HL-60/S4 treated with phorbol 12-myristate 13-acetate at 8.2 ng/mL for 4 days and 3 days (cell line): Measurements from ENCODE around the gene NDUFAF8.

ENCODE experiments used
- in situ Hi-C: fragments of 300-500 bp; cut with MboI; formaldehyde crosslinking; loops from 2 replicates; pipeline ENCODE4 v1.15.0; 2022; ENCODE audit warnings: low sequenced_read_pairs

NDUFAF8 gene

GRCh38 chr17:81237591-81238489 is 1.3 kb upstream of the NDUFAF8 start:
- in situ Hi-C loops, result loop anchor here (25.0 kb wide), 1 partner anchor 101 kb away; no protein-coding TSS in a partner anchor

- in situ Hi-C loops, result loop anchor here (25.0 kb wide), 1 partner anchor 101 kb away; no protein-coding TSS in a partner anchor
Measured at GRCh38 chr17:81238490-81238814, 666 bp upstream of the NDUFAF8 start.

DNA sequence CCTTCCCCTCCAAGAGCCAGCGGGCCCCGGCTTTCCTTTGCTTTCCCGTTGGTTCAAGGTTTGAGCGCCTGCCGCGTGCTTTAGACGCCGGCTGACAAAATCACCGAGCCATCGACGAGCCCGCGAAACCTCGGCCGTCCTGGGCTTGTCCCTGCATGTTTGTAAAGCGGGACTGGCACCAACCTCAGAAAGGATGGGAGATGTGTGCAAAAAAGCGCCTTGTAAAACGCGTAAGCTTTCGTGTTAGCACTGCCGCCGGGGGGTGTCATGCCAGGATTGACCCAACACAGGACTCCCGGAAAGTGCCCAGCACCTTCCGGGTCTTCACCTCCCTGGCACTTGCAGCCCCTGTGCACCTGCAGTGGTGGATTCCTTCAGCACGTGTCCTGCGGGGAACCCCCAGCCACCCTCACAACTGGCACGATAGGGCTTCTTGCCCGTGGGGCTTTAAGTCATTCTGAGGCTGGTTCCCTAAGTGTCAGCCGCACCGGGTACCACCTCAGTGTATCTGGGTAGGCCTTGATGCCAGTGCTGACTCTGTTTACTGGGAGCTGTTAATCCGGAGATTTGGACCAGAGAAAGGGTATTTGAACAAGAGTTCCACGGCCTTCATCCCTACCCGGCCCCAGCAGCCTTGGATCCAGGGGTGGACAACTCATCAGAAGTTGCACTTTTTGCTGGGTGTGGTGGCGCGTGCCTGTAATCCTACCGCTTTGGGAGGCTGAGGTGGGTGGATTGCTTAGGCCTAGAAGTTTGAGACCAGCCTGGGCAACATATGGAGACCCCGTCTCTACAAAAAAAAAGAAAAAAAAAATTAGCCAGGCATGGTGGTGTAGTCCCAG is 817 bp downstream of the NDUFAF8 start:
- in situ Hi-C loops, result loop anchor here (25.0 kb wide), 1 partner anchor 103 kb away; no protein-coding TSS in a partner anchor

GRCh38 chr17:81240761-81241160 is 1.6 kb downstream of the NDUFAF8 start:
- in situ Hi-C loops, result loop anchor here (25.0 kb wide), 1 partner anchor 103 kb away; no protein-coding TSS in a partner anchor

DNA sequence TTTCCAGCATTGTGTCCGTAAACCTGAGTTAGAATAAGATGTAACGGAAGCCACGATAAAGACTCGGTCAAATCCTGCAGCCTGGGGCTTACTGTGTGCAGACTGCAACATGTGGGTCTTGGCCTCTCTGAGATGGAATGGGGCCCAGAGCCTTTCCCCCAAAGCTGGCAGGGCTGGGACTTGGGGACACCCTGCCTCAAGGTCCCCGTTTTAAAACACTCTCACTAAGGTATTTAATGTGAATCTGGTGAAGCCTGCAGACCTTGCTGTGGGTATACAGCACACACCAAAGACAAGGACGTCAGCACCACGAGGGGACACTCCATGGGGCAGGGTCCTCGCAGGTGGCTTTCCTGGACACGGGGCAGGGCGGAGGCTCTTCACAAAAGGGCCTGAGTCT is 2.1 kb downstream of the NDUFAF8 start:
- in situ Hi-C loops, result loop anchor here (25.0 kb wide), 1 partner anchor 104 kb away; no protein-coding TSS in a partner anchor

DNA sequence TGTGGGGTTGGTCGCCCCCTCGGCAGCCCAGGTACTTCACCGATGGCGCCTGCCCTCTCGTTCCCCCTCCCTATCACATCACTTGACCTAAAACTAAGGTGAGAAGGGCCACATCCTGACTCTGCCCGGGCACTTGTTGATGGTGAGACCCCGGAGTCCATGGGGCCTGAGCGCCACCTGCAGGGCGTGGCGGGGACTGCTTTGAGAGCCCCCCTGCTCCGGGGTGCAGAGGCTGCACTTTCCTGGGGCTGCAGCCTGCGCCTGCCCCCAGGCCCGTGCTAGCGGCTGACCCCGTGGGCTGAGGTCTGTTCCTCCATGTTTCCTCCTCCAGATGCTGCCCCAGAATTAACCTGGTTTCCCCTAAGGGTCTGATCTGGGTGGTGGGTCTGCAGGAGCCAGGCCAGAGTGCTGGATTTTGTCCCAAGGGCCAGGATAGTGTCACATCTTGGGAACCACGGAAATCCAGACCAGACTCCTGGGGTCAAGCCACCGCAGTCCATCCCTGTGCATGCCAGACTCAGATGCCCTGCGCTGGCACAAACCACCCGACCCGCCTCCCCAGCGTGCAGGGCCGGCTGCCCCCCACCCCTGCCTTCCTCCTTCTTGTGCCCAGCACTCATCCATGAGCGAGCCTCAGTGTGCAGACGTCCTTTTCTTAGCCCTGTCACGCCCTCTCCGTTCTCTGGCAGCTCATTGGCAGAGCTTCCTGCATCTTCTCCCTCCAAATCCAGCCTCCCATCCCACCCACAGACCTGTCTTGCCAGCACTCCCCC is 2.7 kb downstream of the NDUFAF8 start:
- in situ Hi-C loops, result loop anchor here (25.0 kb wide), 1 partner anchor 105 kb away; no protein-coding TSS in a partner anchor

DNA sequence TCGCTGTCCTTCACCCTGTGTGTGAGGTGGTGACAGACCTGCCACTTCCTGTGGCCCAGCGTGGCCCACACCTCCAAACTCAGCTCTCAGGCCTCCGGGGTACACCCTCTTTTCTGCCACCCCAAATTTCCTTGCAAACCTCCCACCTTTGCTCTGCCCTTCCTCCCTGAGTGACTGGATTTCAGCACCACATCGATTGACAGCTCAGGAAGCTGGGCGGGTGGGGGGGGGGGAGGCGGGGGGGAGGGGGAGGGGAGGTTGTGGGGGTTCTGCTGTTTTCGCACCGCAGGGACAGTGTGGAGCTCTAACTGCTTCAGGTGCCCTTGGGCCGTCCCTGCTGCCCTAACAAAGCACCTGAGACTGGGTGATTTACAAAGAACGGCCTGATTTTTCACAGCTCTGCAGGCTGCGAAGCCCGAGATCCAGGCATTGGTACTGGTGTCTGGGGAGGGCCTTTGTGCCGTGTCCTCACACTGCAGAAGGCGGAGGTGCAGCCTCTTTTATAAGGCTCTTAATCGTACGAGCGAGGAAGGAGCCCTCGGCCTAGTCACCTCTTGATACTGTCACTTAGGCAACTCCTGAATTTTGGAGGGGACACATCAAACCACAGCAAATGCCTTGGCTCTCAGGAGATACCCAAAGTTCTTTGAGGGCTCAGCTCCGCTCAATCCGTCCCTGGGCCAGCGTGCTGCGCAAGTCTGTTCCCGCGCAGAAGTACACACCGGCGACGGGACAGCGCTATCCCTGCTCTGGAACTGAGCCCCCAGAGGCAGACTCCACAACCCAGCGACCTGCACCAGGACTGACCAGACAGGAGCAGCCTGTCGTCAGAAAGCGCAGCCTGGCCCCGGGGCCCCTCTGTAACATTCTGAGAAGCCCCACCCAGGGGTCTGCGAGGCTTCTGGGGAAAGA is 3.6 kb downstream of the NDUFAF8 start:
- in situ Hi-C loops, result loop anchor here (25.0 kb wide), 1 partner anchor 105 kb away; no protein-coding TSS in a partner anchor

DNA sequence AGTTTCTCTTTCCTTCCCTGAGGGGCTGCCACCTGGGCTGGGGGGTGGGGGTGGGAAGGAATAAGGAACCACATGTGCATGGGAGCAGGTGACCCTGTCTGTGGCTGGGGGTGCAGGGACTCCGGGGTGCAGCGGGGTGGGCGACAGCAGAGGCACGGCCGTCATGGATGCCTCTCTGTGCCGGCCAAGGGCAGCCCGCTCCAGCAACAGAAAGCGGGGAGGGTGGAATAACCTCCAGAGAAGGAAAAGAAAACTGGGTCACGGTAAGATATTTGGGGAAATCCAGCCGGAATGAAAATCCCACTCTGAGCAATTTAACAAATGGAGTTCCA is 4.2 kb downstream of the NDUFAF8 start:
- in situ Hi-C loops, result loop anchor here (25.0 kb wide), 1 partner anchor 106 kb away; no protein-coding TSS in a partner anchor

DNA sequence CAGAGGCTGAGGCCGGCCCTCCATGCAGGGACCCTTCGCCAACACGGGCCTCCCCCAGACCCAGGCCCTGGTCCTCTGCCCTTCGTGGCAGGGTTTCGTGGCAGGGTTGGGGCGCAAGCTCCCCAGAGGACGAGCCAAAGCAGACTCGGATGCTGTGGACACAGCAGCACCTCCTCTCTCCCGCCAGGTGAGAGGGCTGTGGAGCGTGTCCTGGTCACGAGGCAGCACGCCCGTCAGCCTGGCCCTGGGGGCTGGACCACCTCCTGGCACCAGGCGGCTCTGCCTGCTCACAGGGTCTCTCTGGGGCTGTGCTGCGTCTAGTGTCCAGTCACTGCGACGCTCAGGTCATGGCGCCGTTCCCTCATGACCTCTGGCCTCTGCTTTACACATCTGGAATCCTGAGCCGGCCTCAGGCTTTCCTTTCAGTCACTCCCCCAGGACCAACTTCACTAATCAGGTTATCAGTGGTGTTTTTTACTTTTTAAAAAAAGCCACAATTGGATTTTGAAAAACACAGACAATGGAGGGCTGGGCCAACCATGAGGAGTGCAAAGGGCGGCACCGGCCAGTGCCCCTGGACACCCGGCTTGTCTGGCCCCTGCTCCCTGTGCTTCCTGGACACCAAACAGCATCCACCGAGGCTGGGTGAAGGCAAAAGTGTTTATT is 5.4 kb downstream of the NDUFAF8 start:
- in situ Hi-C loops, result loop anchor here (25.0 kb wide), 1 partner anchor 107 kb away; no protein-coding TSS in a partner anchor

DNA sequence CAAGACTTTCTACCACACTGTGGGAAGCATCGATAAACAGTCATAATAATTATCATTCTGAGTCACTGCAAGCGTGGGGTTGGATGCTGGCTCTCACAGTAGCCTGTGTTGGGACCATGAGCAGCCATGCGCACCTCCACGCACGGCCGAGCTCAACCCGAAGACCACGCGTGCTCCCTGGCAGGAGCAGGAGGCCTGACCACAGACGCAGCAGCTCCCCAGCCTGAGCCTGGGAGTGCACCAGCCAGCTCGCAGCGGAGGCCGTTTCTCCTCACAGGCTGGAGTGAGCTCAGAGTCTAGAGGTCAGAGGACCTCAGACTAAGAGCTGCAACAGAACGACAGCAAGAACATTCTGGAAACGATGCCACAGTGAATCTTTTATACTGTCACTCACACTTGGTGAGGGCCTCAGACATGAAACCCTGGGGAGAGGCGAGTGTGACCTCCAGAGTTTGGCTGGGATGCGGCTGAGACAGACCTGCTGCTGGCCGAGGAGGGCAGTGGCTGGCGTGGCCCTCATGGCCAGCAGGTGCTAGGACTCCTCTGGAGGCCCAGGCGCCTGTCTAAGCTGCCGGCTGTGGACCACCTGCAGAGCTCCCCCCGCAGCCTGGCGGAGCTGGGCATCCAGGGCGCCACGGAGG is 6.0 kb downstream of the NDUFAF8 start:
- in situ Hi-C loops, result loop anchor here (25.0 kb wide), 1 partner anchor 108 kb away; no protein-coding TSS in a partner anchor

DNA sequence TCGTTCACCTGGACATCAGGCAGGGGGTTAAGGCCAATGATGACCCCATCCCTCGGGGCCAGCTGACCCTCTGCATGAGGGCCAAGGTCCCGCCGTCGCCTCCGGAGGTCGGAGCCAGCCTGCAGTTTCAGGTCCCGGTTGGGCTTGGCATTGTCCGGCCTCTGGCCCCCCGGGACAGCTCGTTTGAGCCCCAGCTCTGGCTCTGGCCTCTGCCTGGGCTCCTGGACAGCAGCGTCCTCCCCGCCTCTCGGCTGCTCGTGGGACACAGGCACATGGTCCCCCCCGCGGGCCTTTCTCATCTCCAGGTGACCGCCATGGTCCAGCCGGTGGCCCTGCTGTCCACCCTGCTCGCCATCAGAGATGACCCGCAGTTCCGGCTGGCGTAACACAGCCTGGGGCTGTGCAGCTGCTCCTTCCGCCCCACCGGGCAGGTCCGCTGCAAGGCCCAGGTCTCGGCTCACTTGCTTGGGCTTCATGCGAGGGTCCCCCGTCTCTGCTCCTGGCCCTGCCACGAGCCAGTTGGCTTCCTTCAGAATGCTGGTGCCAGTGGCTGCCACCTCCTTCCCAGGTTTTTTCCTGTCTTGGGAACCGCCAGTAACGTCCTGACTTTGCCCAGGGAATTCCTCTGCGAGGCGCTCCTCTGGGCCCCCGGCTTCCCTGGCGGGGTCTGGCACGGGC is 6.7 kb downstream of the NDUFAF8 start:
- in situ Hi-C loops, result loop anchor here (25.0 kb wide), 1 partner anchor 109 kb away; no protein-coding TSS in a partner anchor

GRCh38 chr17:81246343-81246670 is 7.2 kb downstream of the NDUFAF8 start:
- in situ Hi-C loops, result loop anchor here (25.0 kb wide), 1 partner anchor 109 kb away; no protein-coding TSS in a partner anchor

DNA sequence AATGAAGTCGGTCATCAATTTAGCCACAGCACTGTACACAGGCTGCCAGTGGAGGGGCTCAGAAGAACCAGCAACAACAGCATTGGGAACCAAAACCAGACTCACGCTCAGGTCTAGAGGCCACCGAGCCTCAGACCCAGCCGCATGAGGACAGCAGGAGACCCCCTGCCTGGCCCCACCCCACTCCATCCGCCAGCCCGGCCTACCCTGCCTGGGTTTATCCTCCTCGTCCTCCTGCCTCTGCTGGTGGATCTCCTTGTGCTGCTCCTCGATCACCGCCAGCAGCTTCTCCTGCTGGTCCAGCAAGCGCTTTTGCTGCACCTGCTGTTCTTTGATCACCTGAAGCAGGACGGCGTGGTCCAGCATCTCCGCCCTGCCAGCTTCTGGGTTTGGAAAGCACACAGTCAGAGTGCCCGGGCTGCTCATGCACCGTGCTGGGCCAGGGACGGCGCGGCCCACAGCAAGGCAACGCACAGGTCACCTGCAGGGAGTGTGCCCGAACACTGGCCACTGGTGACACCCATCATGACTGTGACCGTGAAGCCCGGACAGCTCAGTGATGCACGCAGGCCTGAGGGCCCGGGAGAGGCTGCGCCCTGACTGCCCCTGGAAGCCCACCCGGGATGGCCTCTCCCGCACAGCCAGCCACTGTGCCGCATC is 7.7 kb downstream of the NDUFAF8 start:
- in situ Hi-C loops, result loop anchor here (25.0 kb wide), 1 partner anchor 110 kb away; no protein-coding TSS in a partner anchor

- in situ Hi-C loops, result loop anchor here (25.0 kb wide), 1 partner anchor 110 kb away; no protein-coding TSS in a partner anchor
Measured at GRCh38 chr17:81247339-81247990, 8.3 kb downstream of the NDUFAF8 start.

DNA sequence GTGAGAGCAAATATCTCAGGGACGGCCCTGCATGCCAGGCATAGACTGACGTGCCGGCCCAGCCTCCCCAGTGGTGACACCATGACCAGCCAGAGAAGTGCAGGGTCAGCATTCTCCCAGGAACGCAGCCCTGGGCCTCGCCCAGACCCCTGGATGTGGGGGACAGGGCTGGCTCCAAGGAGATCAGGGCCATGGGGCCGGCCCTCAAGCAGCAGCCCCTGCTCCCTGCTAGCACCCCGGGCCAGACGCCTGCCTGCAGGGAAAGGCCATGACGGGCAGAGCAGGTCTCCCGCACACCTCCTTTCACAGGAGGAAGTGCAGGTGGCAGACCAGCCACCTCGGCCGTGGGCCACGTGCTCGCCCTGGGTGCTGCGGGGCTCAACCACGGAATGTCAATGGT is 9.5 kb downstream of the NDUFAF8 start:
- in situ Hi-C loops, result loop anchor here (25.0 kb wide), 1 partner anchor 111 kb away; no protein-coding TSS in a partner anchor

DNA sequence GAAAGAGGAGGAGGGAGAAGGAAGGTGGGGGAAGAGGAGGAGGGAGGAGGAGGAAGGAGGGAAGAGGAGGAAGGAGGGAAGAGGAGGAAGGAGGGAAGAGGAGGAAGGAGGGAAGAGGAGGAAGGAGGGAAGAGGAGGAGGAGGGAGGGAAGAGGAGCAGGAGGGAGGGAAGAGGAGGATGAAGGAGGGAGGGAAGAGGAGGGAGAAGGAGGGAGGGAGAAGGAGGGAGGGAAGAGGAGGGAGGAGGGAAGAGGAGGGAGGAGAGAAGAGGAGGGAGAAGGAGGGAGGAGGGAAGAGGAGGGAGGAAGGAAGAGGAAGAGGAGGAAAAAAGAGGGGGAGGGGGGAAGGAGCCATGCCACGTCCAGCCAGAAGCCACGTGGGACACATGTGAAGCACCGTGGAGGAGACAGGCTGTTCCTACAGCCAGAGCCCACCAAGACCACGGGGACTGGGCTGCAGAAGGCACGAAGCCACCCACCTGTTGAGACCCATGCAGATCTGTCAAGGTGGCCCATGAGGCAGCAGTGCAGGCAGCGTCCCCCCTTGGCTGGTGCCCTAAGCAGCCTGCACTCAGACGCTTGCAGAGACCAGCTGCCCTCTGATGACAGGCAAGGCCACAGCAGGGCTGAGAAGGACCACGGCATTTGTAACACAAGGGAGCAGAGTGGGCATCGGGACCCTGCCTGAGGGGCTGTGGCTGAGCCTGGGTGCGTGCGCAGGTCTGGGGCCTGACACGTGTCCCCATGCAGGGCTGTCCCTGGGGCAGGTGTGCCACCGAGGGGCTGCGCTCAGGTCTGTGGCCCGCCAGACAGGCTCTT is 10.3 kb downstream of the NDUFAF8 start:
- in situ Hi-C loops, result loop anchor here (10.0 to 25.0 kb wide), 3 partner anchors 112 to 363 kb away; no protein-coding TSS in a partner anchor
